HG03060 (cell line): ENCODE measurements around the gene CNIH2.
"Not testable (repeated sequence)": the region's sequence is repeated elsewhere in the genome, so short reads cannot be mapped to it uniquely, and the experiment has no call there.

Source experiments
- ATAC-seq: cut with Tn5 transposase; IDR thresholded peaks from one replicate; pipeline ENCODE4 v1.9.1; 2021; ENCODE audit warnings: low read depth, moderate number of reproducible peaks; ENCODE audit not compliant: unreplicated experiment

CNIH2 gene

GRCh38 chr11:66275984-66276612 lies 1.9 kb upstream of the CNIH2 start:
- ATAC-seq: no peak

GRCh38 chr11:66276619-66277018 lies 1.4 kb upstream of the CNIH2 start:
- not testable (repeated sequence) for ATAC-seq

GRCh38 chr11:66277064-66277463 lies 911 bp upstream of the CNIH2 start:
- ATAC-seq: not testable (repeated sequence)

- no peak for ATAC-seq
These were observed 552 bp downstream of the CNIH2 start for GRCh38 chr11:66278363-66279091.

- ATAC-seq: no peak
These were observed 1.2 kb downstream of the CNIH2 start for GRCh38 chr11:66279092-66279734.

GRCh38 chr11:66280428-66280827 lies 2.5 kb downstream of the CNIH2 start:
- no peak for ATAC-seq

GRCh38 chr11:66281001-66281400 lies 3.0 kb downstream of the CNIH2 start:
- ATAC-seq: no peak

- ATAC-seq: no peak
These were observed 3.9 kb downstream of the CNIH2 start for GRCh38 chr11:66281776-66282467.

GRCh38 chr11:66282468-66283455 lies 4.8 kb downstream of the CNIH2 start:
- ATAC-seq: peak; percentile 62

GRCh38 chr11:66283461-66284105 lies 5.6 kb downstream of the CNIH2 start:
- ATAC-seq: no peak

GRCh38 chr11:66284526-66285078 lies 6.6 kb downstream of the CNIH2 start:
- ATAC-seq: no peak

- ATAC-seq: no peak
These were observed 7.4 kb downstream of the CNIH2 start for GRCh38 chr11:66285250-66285947.

GRCh38 chr11:66286699-66287098 lies 8.7 kb downstream of the CNIH2 start:
- ATAC-seq: no peak

GRCh38 chr11:66287211-66287888 lies 9.4 kb downstream of the CNIH2 start:
- no peak for ATAC-seq

- no peak for ATAC-seq
These were observed 10.1 kb downstream of the CNIH2 start for GRCh38 chr11:66287889-66288670.

- peak; percentile 85 for ATAC-seq
These were observed 10.9 kb downstream of the CNIH2 start, which contains the start of gene YIF1A for GRCh38 chr11:66288671-66289547. TSS of gene YIF1A (minus strand) at chr11:66289143. CDS start at chr11:66288985, 158 bp downstream.
